ENCODE data around the gene CHCHD10. TPM values are rescaled to one million over a fixed set of nuclear protein-coding genes. Genes with fewer than 3 reads are reported as not detected.

Gene CHCHD10
- total and polyA plus RNA-seq, 8 donors = 30.6 to 134 (median 56.1) TPM

DNA sequence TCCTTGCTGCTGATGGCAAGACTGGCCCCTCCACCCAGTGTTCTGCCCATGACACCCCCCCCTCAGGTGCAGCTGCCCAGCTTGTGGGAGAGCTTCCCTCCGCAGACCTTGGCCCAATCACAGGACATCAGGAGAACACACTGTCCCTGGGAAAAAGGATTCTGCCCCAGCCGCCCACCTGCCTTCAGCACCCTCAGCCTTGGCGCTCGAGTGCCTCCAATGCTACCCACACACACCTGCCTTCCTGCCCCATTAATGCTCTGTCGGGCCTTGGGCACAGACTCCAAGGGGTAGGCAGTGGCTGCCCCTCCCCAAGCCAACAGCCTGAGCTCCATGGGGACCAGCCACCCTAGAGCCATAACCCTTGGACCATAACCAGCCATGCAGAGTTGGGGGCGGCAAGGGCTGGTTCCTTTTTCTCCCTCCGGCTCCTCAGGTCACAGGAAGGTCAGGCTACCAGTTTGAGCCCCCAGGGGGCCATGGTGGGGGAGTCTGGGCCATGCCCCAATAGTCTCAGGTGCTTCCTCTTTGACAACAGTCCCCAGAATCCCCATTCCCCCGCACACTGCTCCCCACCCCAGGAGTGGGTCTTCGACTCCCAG lies 15.6 kb downstream of the CHCHD10 start:
- Histone ChIP-seq H3K27ac (peak overlapping the region in 2 of 4 donors; percentile 92), H3K4me3 (no peak overlapping the region), H3K4me1 (peaks cover 0 to 6% (median 5%) of the 10 kb centered on the region in 3 donors), H3K9me3 (no peaks in the 10 kb centered on the region), H3K36me3 (no peaks in the 10 kb centered on the region), H3K27me3 (no peaks in the 10 kb centered on the region)
- intact Hi-C loops (cut with DNase I) = no loop called here
- TF ChIP-seq, protein P1, sequence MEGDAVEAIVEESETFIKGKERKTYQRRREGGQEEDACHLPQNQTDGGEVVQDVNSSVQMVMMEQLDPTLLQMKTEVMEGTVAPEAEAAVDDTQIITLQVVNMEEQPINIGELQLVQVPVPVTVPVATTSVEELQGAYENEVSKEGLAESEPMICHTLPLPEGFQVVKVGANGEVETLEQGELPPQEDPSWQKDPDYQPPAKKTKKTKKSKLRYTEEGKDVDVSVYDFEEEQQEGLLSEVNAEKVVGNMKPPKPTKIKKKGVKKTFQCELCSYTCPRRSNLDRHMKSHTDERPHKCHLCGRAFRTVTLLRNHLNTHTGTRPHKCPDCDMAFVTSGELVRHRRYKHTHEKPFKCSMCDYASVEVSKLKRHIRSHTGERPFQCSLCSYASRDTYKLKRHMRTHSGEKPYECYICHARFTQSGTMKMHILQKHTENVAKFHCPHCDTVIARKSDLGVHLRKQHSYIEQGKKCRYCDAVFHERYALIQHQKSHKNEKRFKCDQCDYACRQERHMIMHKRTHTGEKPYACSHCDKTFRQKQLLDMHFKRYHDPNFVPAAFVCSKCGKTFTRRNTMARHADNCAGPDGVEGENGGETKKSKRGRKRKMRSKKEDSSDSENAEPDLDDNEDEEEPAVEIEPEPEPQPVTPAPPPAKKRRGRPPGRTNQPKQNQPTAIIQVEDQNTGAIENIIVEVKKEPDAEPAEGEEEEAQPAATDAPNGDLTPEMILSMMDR (IDR thresholded peaks at IDR 0.05) = no peak
- DNase-seq = peak in 2 of 6 donors; percentile 29 to 47
- ATAC-seq = no peak
- FAIRE-seq = no peak
- 87 to 91% methylated on average over 8 to 9 of the region's 9 CpGs for WGBS, 2 donors

GRCh38 chr22:23751441-23751996 lies 16.3 kb downstream of the CHCHD10 start:
- TF ChIP-seq, protein P1 (IDR thresholded peaks at IDR 0.05) = no peak
- H3K27ac ChIP-seq = peak overlapping the region; percentile 81 to 93 (median 92)
- 8 to 11% methylated on average over 22 of the region's 22 CpGs for WGBS, 2 donors
- no peak for FAIRE-seq
- peaks cover 0 to 6% (median 5%) of the 10 kb centered on the region in 3 donors for H3K4me1 ChIP-seq
- ATAC-seq = peak; percentile 23 to 44 (median 32)
- H3K9me3 ChIP-seq = no peaks in the 10 kb centered on the region
- no peaks in the 10 kb centered on the region for H3K36me3 ChIP-seq
- DNase-seq = peak in 2 of 6 donors; percentile 62 to 66
- intact Hi-C loops (cut with DNase I) = no loop called here
- H3K4me3 ChIP-seq = peak overlapping the region; percentile 58 to 78 (median 66)
- no peaks in the 10 kb centered on the region for H3K27me3 ChIP-seq

DNA sequence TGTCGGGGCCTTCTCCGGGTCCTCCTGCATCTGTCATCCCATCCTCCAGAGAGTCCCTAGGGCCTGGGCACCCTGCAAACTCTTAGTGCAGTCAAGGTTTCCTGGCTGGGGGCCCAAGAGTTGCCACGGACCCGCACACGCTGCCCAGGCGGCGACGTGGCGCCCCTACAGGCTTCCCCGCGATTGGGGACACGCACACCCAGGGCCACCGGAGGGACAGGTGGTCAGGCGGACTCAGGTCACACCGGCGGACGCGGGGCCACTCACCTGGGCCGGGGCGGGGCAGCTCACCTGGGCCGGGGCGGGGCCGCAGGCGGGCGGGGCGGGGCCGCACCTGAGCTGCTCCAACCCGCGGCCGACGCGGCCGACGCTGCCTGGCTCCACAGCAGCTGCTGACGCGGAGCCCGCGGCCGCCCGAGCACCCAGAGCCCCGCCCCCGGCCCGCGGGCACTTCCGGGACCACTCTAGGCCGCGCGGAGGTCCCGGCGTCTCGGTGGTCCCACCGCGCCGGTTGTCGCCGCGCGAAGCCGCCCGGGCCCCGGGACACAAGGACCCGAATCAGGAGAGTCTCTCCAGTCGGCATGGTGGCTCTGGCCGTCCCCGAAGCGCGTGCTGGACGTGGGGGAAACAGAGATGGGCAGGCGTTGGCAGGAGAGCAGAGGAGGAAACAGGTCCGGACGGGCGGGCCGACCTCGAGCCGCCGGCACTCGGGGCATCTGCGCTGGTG lies 16.9 kb downstream of the CHCHD10 start, which contains the start of gene ZNF70:
ZNF70 (minus strand) TSS at position 399 of the 727 bp plus-strand sequence. CDS start 5,972 bp downstream, outside the sequence.
- FAIRE-seq (no peak), ATAC-seq (peak; percentile 91 to 95 (median 94))

DNA sequence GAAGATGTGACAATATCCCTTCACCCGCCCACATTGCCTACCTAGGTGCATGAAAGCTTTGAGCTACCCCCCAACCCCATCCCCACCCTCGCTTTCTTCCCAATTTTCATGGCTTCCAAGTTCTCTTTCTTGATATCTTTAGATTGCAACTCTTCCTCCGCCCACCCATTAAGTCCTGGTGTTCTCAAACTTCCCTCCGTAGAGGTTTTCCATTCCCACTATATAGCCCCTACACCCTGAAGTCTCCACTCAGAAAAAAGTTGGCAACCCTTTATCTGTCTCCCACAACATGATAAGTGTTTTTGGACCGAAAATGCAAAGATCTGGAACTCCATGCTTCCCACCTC lies 17.4 kb downstream of the CHCHD10 start:
- intact Hi-C loops (cut with DNase I) = no loop called here
- Histone ChIP-seq H3K4me1 (peaks cover 0 to 6% (median 5%) of the 10 kb centered on the region in 3 donors), H3K27me3 (no peaks in the 10 kb centered on the region), H3K9me3 (no peaks in the 10 kb centered on the region), H3K27ac (peak overlapping the region; percentile 71 to 93 (median 86)), H3K36me3 (no peaks in the 10 kb centered on the region), H3K4me3 (peak overlapping the region; percentile 58 to 78 (median 66))
- DNase-seq (no peak), ATAC-seq (peak in 3 of 4 donors; percentile 0 to 2 (median 1)), FAIRE-seq (no peak)
- TF ChIP-seq, protein P1 (IDR thresholded peaks at IDR 0.05) = no peak
- 18 to 22% methylated on average over 5 of the region's 5 CpGs for WGBS, 2 donors

More for the DNA sequence above, 16.9 kb downstream of the CHCHD10 start, which contains the start of gene ZNF70:
- H3K4me3 ChIP-seq = peak within 1 kb of the TSS; percentile 58 to 78 (median 66)
- H3K36me3 ChIP-seq = no peaks in the 10 kb centered on the region
- H3K27me3 ChIP-seq = no peaks in the 10 kb centered on the region
- DNase-seq = peak; percentile 89 to 97 (median 94)
- intact Hi-C loops (cut with DNase I) = no loop called here
- peak within 1 kb of the TSS; percentile 81 to 93 (median 92) for H3K27ac ChIP-seq
- 0 to 1% methylated on average over 51 to 78 of the region's 78 CpGs for WGBS, 2 donors
- TF ChIP-seq, protein P1 (IDR thresholded peaks at IDR 0.05) = peak in 1 of 4 donors; percentile 8
- peaks cover 0 to 6% (median 5%) of the 10 kb centered on the region in 3 donors for H3K4me1 ChIP-seq
- no peaks in the 10 kb centered on the region for H3K9me3 ChIP-seq
